Stimulated activated CD8-positive, alpha-beta memory T cell treated with anti-CD3 and anti-CD28 coated beads, Interleukin-15, amount 100 ng/mL, for 24 hours (primary cell): ENCODE data around the gene ALDH18A1.

ENCODE experiments used
- DNase-seq: peaks from one replicate; pipeline ENCODE4 v3.0.0-alpha.2; 2020; ENCODE audit warnings: low read depth

Gene ALDH18A1

DNA sequence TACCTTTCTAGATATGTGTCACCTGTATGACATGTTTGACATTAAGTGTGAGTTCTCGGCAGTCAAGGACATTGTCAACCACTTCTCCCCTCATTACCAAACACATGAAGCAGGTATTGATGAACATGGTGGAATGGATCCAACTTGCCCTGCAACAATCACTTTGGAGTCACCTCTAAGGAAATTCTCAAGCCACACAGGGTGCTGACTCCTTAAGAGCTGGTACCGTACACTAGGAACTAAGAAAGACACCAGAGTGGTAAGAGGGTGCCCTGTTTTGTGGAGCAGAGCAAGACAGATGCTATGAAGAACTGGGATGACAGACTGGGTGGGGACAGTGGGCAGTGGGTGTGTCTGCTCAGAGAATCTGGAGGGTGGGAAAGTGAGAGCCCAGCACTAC lies 77.9 kb downstream of the ALDH18A1 start:
- DNase-seq, result no peak

- DNase-seq, result no peak
Observed at GRCh38 chr10:95574649-95575365, 81.7 kb downstream of the ALDH18A1 start.

- DNase-seq, result no peak
Observed at GRCh38 chr10:95573964-95574604, 82.4 kb downstream of the ALDH18A1 start.

- DNase-seq, result no peak
Observed at GRCh38 chr10:95573527-95573926, 83.0 kb downstream of the ALDH18A1 start.

DNA sequence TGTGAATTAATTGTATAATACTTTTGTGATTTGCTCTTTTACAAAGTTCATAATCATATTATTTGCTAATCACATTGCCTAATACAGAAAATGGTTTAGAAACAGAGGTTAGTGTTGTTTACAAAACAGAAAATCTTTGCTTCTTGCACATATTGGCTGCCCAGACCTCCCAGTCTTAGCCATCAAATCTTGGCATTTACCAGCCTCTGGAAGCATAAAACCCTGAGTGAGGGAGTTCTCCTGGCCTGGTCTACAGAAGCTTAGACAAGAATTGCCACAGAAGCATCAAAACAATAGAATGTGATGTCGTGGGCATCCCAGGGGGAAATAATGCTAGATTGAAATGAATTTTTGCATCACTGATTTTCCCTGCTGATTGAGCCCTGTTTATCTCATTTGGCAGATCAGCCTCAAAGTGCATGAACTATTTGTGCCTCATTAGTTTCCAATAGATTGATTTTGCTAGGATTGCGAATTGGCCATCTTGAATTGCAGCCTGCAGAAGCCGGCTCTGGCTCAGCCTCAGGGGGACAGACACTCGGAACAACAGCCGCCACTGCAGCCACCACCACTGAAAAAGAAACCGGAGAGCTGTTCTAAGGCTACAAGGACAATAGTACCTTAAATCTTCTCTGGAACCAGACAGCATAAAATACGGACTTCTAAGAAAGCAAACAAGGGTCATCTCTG lies 84.2 kb downstream of the ALDH18A1 start:
- DNase-seq, result no peak

- DNase-seq, result no peak
Observed at GRCh38 chr10:95571390-95571789, 85.1 kb downstream of the ALDH18A1 start.

- DNase-seq, result no peak
Observed at GRCh38 chr10:95569368-95569767, 87.1 kb downstream of the ALDH18A1 start.

DNA sequence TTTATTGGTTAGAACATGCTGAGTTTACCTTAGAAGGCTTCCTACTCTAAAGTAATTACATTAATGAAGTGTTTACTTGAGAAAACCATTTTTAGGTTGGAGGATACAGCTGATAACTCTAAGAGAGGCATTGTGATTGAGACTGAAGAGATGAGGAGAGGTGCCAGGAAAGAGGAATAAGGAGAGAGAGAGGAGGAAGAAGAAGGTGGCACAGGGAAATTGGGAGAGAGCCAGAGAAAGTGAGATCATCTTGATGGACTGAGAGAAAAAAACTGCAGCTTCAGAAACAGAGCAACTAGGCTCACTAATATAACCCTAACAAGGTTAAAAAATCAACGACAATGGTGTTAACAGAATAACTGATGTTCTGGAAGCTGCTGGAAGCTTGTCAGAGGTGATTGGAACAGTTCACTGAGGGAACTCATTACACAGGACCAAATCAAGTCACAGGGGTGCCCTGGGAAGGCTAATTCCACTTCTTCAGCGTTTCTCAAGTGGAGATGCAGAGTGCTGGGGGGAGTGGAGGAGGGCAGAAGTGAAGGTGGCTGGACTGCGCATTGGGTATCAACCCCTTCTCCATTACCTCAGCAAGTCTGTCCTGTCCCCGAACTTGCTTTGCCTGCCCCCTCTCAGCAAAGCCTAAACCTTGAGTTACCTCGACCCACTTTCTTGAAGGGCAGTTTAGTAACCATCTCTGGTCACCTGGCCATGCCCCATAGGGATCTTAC lies 88.4 kb downstream of the ALDH18A1 start:
- no peak for DNase-seq

GRCh38 chr10:95566136-95566535 lies 90.4 kb downstream of the ALDH18A1 start:
- DNase-seq, result no peak

DNA sequence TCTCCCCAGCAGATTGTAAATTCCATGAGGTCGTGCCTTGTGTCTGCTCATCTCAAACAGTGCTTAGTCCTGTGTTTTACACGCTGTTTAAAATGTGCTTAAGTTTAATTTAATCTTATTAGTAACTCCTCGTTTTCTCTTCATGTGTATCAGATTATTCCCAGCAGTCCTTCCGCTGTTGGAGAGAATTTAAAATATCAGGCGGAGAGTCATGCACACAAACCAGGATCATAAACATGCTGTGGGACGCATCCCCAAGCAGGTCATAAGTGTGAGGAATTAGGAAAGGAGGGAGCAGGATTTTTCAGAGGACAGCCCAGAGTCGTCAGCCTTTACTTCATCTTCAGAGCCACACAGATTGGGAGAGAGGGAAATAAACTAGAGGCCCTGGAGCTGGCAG lies 91.2 kb downstream of the ALDH18A1 start:
- DNase-seq, result no peak

DNA sequence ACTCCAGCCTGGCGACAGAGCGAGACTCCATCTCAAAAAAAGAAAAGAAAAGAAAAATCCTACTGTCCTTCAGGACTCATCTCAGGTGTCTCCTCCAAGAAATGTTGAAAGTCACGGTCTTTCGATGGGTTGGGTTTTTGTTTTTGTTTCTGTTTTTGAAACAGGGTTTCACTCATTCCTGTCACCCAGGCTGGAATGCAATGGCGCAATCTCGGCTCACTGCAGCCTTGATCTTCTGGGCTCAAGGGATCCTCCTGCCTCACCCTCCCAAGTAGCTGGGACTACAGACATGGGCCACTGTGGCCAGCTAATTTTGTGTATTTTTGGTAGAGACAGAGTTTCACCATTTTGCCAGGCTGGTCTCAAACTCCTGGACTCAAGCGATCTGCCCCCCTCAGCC lies 92.2 kb downstream of the ALDH18A1 start:
- no peak for DNase-seq

DNA sequence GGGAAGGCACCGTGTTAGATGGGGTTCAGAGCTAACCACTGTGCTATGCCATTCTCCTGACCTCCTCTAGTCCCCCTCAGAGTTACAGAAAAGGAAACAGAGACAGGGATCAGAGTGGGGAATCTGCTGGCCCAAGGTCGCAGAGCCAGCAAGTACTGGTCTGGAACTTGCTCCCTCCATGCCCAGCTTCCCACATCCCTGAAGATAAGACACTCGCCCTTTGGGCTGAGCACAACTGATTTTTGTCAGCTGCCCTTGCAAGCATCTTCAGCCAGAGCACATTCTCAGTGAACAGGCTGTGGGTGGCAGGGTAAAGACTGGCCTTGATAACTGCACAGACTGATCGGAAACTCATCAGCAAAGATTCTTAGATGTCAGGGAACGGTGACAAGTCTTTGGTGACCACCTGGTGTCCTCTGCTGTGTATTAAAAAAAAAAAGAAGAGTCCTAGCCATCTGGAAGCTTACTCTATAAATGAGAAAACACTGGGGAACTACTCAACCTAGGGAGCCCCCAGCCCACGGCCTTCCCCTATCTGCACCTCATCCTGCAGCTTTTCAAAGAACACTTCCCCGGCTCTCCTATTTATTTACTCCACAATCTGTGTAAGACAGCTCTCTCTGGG lies 94.1 kb downstream of the ALDH18A1 start:
- DNase-seq, result no peak

DNA sequence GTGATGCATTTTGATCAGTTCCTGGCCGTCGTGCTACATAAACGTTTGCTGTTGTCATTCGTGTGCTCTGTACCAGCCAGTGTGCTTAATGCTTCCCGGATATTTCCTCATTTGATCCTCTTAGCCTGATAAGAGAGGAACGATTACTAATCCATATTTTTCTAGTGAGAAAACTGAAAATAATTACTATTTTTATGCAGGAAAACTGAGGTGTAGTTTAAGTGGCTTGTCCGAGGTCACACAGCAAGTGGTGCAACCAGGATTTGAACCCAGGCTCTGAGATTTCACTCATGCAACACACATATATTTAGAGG lies 94.7 kb downstream of the ALDH18A1 start:
- no peak for DNase-seq

DNA sequence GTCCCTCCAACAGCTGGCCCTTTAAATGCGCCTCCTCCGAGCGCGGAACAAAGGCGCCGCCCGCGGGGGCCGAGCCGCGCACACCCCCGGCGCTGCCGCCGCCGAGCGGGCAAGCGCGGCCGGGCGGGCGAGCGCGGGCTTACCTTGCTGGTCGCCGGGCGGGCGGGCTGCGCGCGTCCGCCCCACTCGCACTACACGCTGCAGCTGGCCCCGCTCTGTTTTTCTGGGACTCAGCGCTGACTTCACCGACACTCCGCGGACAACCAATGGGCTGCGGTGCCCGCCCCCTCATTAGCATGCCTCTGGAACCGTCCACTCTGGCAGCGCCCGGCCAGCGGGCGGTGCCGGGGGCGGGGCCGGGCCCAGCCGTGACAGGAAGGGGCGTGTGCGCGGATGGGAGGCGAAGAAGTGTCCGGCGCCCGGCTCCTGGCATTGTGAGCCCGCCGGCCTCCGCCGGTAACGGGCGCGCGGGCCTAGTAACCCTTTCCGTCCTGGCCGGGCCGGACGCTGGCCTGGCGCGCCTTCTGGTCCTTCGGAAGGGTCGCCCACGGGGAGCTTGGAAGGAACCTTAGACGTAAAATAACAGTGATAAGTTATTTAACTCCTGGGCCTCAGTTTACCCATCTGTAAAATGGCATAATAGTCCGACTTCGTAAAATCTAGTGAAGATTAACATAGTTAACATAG lies 95.2 kb downstream of the ALDH18A1 start, which contains the start of gene SORBS1:
TSS of gene SORBS1 (minus strand) at position 195 of the 687 bp plus-strand sequence. CDS start 120,236 bp downstream, outside the sequence.
- peak; percentile 60 for DNase-seq

- DNase-seq, result no peak
Observed at GRCh38 chr10:95560278-95561176, 96.0 kb downstream of the ALDH18A1 start.

- no peak for DNase-seq
Observed at GRCh38 chr10:95559896-95560277, 96.6 kb downstream of the ALDH18A1 start.

DNA sequence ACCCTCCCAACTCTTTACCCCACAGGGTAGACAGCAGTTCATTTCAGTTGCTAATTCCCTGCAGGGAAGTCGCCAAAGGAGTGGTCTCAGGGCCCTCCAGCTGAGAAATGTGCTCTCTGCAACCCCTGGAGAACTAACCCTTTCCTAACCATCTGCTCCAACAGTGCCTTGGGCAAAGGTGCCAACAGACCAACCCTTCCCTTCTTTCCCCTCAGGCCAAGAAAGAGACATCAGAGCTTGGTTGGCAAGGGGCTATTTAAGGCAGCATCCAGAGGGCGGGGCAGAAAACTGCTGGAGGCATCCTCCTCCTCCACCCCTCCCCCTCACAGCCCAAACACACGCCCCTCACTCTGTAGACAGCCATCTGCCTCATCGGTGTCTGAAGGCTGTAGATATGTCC lies 97.0 kb downstream of the ALDH18A1 start:
- no peak for DNase-seq

DNA sequence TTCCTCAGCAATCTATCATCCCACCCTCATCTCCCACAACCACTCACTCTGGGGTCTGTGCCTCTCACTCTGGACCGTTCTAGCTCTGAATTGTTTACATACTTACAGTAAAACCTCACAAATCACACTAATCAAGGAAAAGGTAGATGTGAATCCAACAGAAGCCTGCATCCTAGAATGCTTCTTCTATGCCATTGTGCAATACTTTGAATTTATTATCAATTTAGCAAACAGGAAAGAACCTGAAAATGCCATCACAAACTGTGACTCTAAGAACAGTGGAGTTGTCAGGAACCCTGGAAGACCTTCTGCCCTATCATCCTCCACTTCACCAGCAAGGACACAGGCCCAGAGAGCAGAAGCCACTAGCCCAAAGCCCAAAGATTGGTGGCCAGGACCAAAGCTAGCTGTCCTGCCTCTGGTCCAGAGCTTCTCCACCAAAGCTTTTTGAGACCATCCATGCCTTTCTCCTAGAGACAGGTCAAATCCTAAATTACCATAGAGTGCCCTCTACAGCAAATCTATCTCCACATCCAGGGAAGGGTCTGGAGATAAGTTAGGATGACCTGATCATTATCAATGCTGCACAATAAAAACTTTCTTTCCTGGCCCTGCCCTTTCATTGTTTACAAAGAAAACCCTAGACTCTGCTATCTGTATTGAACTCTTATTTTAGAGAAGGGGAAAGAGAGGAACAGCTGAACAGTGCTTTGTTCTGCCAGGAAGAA lies 97.8 kb downstream of the ALDH18A1 start:
- DNase-seq, result no peak

DNA sequence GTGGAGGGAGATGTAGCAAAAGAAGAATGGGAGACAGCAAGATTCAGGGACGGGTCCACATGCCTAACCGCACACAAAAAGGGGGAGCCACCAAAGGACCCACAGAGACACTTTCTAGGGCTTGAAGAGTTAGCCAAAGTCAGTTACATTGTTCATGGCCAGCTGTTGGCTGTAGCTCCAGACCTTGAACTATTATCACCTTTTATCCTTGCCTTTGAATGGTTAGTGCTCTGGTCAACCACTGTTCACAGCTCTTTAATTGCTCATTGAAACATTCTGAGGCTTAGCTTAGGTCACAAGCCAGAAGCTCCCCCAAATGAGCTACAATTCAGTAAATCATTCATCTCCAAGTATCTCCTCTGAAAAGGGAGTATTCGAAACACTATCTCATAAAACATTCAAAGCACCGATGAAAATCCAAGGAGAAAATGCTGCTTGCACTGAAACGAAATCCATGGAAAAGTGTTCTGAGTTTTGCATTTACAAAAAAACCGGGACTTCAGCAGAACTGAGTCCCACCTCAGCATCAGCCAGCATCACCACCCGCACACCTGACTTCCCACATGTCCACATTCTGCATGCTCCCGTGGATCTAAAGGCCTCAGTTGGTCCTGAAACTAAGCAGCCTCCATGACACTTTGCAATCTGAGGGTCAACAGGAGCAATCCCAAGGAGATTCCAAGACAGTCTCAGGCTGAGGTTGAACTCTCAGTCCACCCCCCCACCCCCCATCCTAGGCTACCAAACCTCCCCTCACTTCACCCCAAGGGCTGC lies 99.3 kb downstream of the ALDH18A1 start:
- DNase-seq, result no peak
